Aorta (tissue), 5 donors: ENCODE measurements around the gene LAMA5. TPM values are rescaled to one million over a fixed set of nuclear protein-coding genes. Genes with fewer than 3 reads are reported as not detected.
A peak's percentile ranks its signal among the peaks of the same experiment; 100 is the strongest.

Source experiments
- ATAC-seq: fragments of 200-7000 bp; cut with Tn5 transposase; one replicate; pipeline ENCODE4 v1.9.1; 2022; ENCODE audit warnings: moderate library complexity; ENCODE audit not compliant: low FRiP score
- DNase-seq, 2 donors: peaks; one replicate each; pipeline ENCODE4 v3.0.0-alpha.2; 2020
- H3K27ac ChIP-seq, 2 donors: one replicate each; pipeline ENCODE4 v1.5.1; 2013; ENCODE audit warnings: low read length in 2 of 2, mild to moderate bottlenecking in 2 of 2, moderate library complexity in 2 of 2, control low read depth in 1 of 2, inconsistent platforms in 1 of 2, low read depth in 1 of 2
- H3K27me3 ChIP-seq, 2 donors: one replicate each; pipeline ENCODE4 v1.6.1; 2013; ENCODE audit warnings: control low read depth in 1 of 2, low read length in 1 of 2, mild to moderate bottlenecking in 1 of 2, moderate library complexity in 1 of 2; ENCODE audit not compliant: insufficient read depth in 2 of 2, control insufficient read depth in 1 of 2
- H3K36me3 ChIP-seq, 2 donors: one replicate each; pipeline ENCODE4 v1.6.1; 2013; ENCODE audit warnings: control low read depth in 1 of 2, low read length in 1 of 2, mild to moderate bottlenecking in 1 of 2; ENCODE audit not compliant: insufficient read depth in 2 of 2, control insufficient read depth in 1 of 2
- H3K4me1 ChIP-seq, 2 donors: one replicate each; pipeline ENCODE4 v1.6.1; 2013; ENCODE audit warnings: low read length in 2 of 2, control low read depth in 1 of 2, mild to moderate bottlenecking in 1 of 2, moderate library complexity in 1 of 2; ENCODE audit not compliant: insufficient read depth in 2 of 2, control insufficient read depth in 1 of 2
- H3K4me3 ChIP-seq, 2 donors: one replicate each; pipeline ENCODE4 v1.5.1; 2013; ENCODE audit warnings: low read length in 2 of 2, control low read depth in 1 of 2, mild to moderate bottlenecking in 1 of 2
- H3K9me3 ChIP-seq: one replicate; pipeline ENCODE4 v1.6.1; 2013; ENCODE audit warnings: mild to moderate bottlenecking, low read length; ENCODE audit not compliant: control insufficient read depth
- WGBS, 2 donors: extraction: QIAGEN DNeasy Blood & Tissue Kit; methylation state at CpG; one replicate each; pipeline ENCODE4 v1.1.7; 2013; 5-methylcytosine and 5-hydroxymethylcytosine counted together
- intact Hi-C, 2 donors: fragments of 100-400 bp; cut with DNase I; formaldehyde crosslinking; loops; one replicate each; pipeline versions ENCODE4 v1.14.2 to v1.15.0; 2022
- polyA plus RNA-seq, 2 donors: library from polyadenylated mRNA; stranded (reverse); fragments of 200-250 nt; gene quantifications; one replicate each; pipeline ENCODE4 v1.2.3, GENCODE V29; 2013
- total RNA-seq, 2 donors: library from RNA; stranded (reverse); fragmentation: NEBNext Ultra II Directional; extraction: Animal tissue kit (Norgen Biotek cat#: 25700); gene quantifications; one replicate each; pipeline ENCODE4 v1.2.1, GENCODE V29; 2021
- donor health status: healthy with polysubstance abuse.
- donor health status: Bipolar disorder and iron deficiency.
- donor health status: DM: no; HTN: no; CAD: no.
- donor health status: DM: no; HTN: no; CAD: no.
- donor health status: DM: yes; HTN: yes; CAD: no.

LAMA5 gene
- total and polyA plus RNA-seq, 4 donors, result 52.2 to 395 (median 353) TPM

DNA sequence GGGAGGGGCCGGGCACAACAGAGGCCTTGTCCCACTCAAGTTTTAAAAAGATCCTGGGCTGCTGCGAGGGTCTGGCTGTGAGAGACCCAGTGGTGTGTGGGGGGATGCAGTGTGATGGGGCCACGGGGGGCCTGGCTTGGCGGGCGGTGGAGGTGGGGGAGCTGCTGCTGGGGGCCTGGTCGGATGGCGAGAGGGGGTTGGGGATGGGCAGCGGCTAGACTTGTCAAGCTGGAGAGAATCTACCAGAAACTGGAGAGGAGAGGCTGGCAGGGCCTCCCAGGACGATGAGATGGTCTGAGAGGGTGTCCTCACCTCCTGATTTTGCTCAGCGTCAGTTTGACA, 24.9 kb upstream of the LAMA5 start:
- WGBS, 2 donors, result 87 to 88% methylated on average over 10 of the region's 10 CpGs
- H3K9me3 ChIP-seq, result no peaks in the 10 kb centered on the region
- no peak for ATAC-seq
- H3K36me3 ChIP-seq, result peaks cover 0 to 1% of the 10 kb centered on the region in 2 donors
- intact Hi-C loops, result no loop called here
- no peaks in the 10 kb centered on the region for H3K27me3 ChIP-seq
- H3K27ac ChIP-seq, result no peak overlapping the region
- H3K4me1 ChIP-seq, result no peaks in the 10 kb centered on the region
- H3K4me3 ChIP-seq, result no peak overlapping the region
- DNase-seq, result no peak

DNA sequence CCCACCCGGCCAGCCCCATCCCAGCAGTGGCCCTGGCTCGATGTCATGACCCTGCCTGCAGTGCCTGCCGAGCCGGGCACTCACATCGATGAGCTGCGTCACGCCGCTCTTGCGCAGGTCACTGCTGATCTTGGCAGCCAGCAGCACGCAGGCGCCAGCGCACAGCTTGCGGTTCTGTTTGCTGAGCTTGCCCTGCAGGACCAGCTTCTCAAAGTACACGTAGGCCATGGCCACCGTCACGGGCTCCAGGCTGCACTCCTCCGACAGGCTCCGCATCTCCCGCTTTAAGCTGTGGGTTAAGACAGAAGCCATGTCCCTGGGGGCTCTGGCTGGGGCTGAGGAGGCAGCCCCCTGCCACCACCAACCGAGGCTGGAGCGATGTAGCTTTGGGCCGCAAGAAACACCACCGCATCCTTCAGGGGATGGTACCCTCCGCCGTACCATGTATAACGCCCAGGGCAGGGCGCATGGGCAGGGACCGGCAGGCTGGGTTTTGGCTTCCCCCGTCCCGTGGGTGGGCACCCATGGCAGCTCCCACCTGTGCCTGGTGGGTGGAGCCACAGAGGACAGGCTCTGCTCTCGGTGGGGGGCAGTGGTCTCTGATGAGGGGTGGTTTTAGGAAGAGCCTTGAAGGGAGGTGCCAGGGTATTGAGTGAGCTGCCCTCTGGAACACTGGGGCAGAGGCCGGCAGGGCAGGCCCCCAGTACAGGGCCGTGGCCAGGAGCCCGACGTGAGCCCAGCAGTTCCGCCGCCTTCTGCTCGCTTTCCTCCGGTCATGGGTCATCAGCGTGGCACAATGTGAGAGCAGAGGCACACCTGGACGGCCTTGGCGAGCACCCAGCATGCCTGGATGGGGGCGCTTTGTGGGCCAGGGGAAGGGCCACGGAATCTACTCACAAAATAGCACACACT, 24.3 kb upstream of the LAMA5 start:
- no peak overlapping the region for H3K4me3 ChIP-seq
- intact Hi-C loops, result no loop called here

DNA sequence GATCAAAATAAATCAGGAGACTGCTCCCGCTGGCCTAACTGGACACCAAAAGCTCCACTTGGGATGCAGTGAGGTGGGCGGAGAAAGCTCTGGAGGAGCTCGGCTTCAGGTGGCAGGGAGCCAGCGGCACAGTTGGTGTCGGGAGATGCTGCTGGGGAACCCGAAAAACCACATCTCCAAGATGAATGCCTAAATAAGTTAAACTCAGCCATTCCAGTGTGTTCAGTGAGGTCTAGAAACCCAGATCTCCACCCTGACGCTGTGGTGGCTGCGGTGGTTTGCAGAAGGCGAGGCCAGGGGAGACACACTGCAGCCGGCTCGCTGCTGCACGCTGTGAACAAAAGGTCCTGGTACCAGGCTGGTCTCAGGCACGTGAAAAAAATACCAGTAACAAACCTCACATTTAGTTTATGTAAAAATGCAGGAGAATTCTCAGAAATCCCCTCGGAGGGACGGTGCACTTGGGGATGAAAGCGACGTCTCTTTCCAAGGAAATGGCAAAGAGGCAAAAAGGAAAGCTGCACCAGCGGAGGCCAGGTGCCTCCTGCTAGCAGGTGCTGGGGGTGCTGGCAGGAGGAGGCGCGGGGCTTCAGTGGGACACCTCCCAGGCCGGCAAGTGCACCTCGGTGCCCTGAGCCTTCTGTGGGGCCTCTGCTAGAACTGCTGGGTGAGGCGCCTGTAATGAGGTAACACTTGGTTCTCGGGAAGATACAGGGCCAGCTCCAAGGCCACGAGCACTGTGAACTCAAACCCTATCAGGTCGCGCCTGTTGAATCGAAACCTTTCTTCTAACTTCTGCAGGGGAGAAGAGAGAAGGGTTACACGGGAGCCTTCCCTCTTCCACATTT, 23.4 kb upstream of the LAMA5 start:
- DNase-seq (no peak), ATAC-seq (no peak)
- Histone ChIP-seq H3K4me3 (no peak overlapping the region), H3K27me3 (no peaks in the 10 kb centered on the region), H3K9me3 (no peaks in the 10 kb centered on the region), H3K4me1 (no peaks in the 10 kb centered on the region), H3K27ac (no peak overlapping the region), H3K36me3 (peaks cover 0 to 1% of the 10 kb centered on the region in 2 donors)
- intact Hi-C loops, result no loop called here
- 79 to 80% methylated on average over 29 of the region's 29 CpGs for WGBS, 2 donors

More for the DNA sequence above, 24.3 kb upstream of the LAMA5 start:
- Histone ChIP-seq H3K36me3 (peaks cover 0 to 1% of the 10 kb centered on the region in 2 donors), H3K27ac (no peak overlapping the region), H3K27me3 (no peaks in the 10 kb centered on the region), H3K9me3 (no peaks in the 10 kb centered on the region), H3K4me1 (no peaks in the 10 kb centered on the region)
- DNase-seq, result no peak
- no peak for ATAC-seq
- whole genome bisulfite sequencing, 2 donors, result 84 to 86% methylated on average over 42 to 44 of the region's 44 CpGs

DNA sequence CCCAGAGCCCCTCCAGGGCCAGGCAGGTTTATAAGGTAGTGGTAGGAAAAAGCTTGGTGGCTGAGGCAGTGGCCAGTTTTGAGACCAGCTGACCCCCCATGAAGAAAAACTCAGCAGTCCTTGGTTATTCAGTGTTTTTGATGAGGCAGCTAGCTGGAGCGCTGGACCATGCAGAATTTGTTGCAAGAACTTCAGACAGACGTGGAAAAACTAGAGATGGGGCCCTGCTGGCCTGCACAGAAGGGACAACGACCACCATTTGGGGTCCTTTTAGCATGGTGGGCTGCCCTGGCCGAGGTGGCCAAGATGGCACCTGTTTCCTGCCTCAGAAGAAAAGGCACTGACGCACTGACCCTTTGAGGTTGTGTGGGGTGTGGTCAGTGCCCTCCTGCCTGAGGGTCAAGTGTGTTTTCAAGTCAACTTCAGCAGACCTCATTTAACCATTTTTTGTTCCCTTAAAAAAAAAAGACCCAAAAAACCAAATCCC, 22.5 kb upstream of the LAMA5 start:
- Histone ChIP-seq H3K36me3 (peaks cover 0 to 1% of the 10 kb centered on the region in 2 donors), H3K27me3 (no peaks in the 10 kb centered on the region), H3K4me1 (no peaks in the 10 kb centered on the region), H3K27ac (no peak overlapping the region), H3K4me3 (no peak overlapping the region), H3K9me3 (no peaks in the 10 kb centered on the region)
- DNase-seq, result no peak
- ATAC-seq, result no peak
- intact Hi-C loops, result loop anchor here in 1 of 2 donors (5.0 kb wide), 1 partner anchor 37 kb away; no protein-coding TSS in a partner anchor
- WGBS, 2 donors, result 77 to 78% methylated on average over 5 of the region's 5 CpGs

DNA sequence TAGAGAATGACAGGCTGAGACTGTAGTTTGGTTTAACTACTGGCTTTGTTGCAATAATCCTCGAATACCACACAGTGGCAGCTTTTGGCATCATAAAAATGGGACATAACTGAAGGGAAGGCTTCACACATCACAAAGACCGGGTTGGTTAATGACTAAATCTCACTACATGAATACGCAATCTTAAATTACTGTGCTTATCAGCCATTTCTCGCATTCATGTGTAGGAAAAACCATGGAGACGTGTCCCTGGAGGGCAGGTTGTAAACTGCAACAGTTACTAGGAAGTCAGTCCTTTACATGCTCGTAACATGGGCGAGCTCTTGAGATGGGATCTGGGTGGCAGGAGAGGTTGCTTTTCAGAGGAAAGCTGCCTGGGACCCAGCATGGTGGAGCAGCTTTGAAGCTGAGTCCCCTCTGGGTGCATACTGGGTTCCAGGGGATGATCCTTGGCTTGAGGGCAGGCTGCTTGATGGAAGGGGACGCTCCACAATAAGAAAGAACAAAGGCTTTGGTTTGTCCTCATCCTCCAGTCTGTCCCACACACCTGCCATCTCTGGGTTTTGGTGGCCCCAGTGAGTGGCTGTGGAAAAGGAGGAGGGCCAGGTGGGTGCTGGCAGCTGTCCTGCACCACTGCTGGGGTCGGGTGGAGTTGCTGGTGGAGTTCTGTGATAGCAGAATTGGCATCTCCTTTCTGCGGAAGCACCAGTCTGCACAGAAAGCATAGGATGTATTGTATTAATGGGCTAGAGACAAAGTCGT, 21.9 kb upstream of the LAMA5 start:
- H3K36me3 ChIP-seq, result peaks cover 0 to 1% of the 10 kb centered on the region in 2 donors
- 74 to 75% methylated on average over 11 of the region's 11 CpGs for WGBS, 2 donors
- intact Hi-C loops, result loop anchor here in 1 of 2 donors (5.0 kb wide), 1 partner anchor 37 kb away; no protein-coding TSS in a partner anchor

DNA sequence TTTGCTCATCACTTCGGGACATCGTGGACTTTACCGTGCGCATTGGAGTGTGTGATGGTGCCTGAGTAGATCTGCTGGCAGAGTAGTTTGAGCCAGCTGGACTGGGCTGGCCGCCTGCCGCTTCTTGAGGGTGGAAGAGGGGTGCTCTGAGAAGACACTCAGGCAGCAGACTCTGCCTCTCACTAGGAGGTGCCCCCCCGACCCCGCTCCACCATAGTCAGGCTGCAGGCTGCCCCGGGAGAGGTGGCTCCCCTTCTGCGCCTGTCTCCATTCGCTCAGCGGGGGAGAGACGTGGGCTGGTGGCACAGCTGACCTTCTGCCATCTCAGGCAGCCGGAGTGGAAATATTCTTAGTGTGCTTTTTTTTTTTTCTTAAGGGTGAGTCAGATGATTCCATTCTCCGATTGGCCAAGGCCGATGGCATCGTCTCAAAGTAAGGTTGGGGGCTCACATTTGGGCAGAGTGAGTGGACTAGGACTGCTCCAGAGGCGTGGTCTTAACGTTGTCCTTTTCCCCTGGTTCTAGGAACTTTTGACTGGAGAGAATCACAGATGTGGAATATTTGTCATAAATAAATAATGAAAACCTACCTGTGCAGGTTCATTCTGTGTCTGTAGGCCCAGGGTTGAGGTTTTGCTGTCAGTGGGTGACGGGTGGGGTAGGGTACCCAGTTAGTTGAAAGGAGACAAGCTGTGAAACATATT, 21.0 kb upstream of the LAMA5 start:
- Histone ChIP-seq H3K27me3 (no peaks in the 10 kb centered on the region), H3K27ac (no peak overlapping the region), H3K4me1 (no peaks in the 10 kb centered on the region), H3K4me3 (no peak overlapping the region), H3K36me3 (peaks cover 0 to 1% of the 10 kb centered on the region in 2 donors), H3K9me3 (no peaks in the 10 kb centered on the region)
- intact Hi-C loops, result loop anchor here in 1 of 2 donors (5.0 kb wide), 1 partner anchor 36 kb away; no protein-coding TSS in a partner anchor
- 59 to 62% methylated on average over 19 to 20 of the region's 20 CpGs for WGBS, 2 donors
- no peak for ATAC-seq
- DNase-seq, result no peak

More for the DNA sequence above, 21.9 kb upstream of the LAMA5 start:
- ATAC-seq, result no peak
- Histone ChIP-seq H3K27ac (no peak overlapping the region), H3K27me3 (no peaks in the 10 kb centered on the region), H3K9me3 (no peaks in the 10 kb centered on the region), H3K4me1 (no peaks in the 10 kb centered on the region), H3K4me3 (no peak overlapping the region)
- DNase-seq, result no peak

DNA sequence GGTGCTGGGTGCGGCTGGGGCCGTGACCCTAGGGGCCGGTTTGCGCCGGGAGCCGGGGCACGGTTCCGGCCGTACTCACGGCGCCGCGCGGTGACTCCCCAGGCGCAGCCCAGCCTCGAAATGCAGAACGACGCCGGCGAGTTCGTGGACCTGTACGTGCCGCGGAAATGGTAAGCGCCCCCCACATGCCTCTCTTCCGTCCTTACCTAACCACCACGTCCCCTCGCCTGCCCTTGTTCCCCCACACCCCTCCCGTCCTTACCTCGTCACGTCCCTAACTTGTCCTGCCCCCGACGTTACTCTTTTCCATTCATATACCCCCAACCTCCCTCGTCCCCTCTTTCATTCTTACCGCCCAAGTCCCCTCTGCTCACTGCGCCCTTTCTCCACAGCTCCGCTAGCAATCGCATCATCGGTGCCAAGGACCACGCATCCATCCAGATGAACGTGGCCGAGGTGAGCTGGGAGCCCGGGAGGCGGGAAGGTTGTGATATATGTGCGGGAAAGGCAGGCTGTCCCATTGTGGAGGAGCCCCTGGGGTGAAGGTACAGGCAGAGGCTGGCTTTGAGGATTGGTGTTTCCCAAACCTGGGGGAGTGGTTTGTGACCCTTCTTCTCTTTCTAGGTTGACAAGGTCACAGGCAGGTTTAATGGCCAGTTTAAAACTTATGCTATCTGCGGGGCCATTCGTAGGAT, 20.3 kb upstream of the LAMA5 start:
- DNase-seq, result no peak
- Histone ChIP-seq H3K27me3 (no peaks in the 10 kb centered on the region), H3K4me3 (peak overlapping the region; percentile 55 to 66), H3K9me3 (no peaks in the 10 kb centered on the region), H3K27ac (no peak overlapping the region), H3K4me1 (no peaks in the 10 kb centered on the region), H3K36me3 (peaks cover 0 to 1% of the 10 kb centered on the region in 2 donors)
- WGBS, 2 donors, result 3 to 7% methylated on average over 25 to 47 of the region's 47 CpGs
- ATAC-seq, result no peak
- intact Hi-C loops, result loop anchor here in 1 of 2 donors (5.0 kb wide), 1 partner anchor 35 kb away; no protein-coding TSS in a partner anchor
